HG03571 (cell line): ENCODE data around the gene FRAS1.
"Not testable (repeated sequence)": the region's sequence is repeated elsewhere in the genome, so short reads cannot be mapped to it uniquely, and the experiment has no call there.

Experiments
- ATAC-seq: cut with Tn5 transposase; IDR thresholded peaks from one replicate; pipeline ENCODE4 v1.9.1; 2021; ENCODE audit not compliant: unreplicated experiment

FRAS1 gene

DNA sequence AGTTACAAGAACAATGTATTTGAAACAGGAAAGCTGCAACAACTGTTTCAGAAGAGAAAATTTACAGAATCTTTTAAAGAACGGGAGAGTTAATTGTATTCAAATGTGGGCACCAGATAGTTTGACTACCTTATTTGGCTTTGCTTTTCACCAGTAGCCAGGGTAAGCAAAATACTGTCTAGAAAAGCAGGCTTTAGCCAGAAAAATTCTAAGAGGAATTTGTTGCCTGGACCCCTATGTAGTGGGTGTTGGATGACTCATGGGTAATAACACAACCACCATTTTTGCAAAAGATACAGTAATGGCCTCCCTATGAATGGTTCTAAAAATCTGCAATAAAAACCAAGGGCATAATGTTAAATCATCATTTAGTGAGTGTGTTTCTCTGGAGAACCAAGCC, 261.0 kb downstream of the FRAS1 start:
- no peak for ATAC-seq

DNA sequence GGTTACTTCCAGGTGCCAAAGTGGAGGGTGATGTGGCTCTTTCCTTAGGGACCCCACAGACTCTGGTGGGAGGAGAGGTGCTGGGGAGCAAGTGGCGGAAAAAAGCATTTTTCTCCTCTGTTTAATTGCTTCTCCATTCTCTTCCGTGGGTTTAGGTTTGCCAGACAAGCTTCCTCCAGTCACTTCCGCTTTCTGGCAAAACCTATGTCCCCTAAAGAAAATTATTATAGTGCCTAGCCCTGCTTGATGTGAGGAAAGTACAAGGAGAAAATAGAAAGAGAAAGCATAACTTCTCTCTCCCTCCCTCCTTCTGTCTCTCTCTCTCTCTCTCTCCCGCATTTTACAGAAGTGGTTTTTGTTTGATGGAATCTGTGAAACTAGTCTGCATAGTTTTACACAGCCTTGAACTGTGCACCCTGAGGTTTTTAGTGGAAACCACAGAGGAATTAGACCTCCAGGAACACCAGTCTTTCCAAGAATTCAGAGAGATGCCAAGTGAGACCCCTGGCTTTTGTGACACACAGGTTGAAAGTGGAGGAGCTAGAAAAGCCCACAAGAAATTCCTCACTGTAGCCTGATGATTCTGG, 263.3 kb downstream of the FRAS1 start:
- ATAC-seq, result no peak

DNA sequence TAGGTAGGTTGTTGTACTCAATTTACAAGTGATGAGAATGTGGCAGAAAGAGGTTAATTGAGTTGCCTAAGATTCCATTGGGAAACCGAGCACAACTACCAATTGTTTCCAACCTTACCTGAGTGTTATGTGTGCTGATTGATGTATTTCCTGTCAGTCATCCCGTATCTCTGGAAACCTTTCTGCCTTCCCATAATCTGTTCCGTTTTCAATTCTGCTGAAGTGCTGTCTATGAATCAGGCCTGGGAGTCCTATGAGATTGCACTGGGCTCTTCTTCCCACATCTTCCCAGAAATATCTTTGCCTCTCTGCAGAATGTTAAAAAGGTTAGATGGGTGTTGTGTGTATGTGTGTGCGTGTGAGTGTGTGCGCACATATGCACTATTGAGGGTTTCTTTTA, 264.9 kb downstream of the FRAS1 start:
- ATAC-seq, result no peak

DNA sequence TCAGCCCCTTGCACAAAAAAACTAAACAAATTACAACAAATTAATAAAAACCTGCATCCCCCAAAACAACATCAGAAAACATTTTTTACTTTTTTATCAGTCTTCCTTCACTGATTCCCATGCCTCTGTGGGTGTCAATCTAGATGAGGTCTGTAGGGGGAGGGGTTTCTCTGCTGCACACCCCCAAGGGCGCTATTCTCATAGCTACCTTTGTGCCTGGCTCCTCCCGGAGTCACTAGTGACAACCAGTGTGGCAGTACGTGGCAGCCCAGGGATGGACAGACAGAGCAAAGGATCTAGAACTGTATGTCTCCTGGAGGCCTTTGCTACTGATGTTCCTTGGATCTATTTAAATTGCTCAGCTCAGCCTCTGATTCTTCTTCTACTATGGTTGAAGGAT, 266.3 kb downstream of the FRAS1 start:
- ATAC-seq, result no peak

DNA sequence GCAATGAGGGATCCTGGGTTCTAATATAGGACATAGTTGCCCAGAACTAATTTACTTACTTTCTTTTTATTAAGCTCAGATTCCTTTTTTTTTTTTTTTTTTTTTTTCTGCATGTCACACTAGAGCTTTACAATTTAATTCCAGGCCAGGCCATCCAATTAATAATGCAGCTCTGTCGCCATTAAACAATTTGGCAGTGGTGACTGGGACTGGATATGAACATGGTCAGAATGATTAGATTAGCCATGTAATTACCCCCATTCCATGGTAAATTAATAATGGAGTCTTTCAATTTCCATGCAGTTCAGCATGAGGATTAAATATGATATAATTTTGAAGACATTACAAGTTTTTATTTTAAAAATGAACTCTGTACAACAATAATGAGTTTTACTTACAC, 267.5 kb downstream of the FRAS1 start:
- no peak for ATAC-seq

DNA sequence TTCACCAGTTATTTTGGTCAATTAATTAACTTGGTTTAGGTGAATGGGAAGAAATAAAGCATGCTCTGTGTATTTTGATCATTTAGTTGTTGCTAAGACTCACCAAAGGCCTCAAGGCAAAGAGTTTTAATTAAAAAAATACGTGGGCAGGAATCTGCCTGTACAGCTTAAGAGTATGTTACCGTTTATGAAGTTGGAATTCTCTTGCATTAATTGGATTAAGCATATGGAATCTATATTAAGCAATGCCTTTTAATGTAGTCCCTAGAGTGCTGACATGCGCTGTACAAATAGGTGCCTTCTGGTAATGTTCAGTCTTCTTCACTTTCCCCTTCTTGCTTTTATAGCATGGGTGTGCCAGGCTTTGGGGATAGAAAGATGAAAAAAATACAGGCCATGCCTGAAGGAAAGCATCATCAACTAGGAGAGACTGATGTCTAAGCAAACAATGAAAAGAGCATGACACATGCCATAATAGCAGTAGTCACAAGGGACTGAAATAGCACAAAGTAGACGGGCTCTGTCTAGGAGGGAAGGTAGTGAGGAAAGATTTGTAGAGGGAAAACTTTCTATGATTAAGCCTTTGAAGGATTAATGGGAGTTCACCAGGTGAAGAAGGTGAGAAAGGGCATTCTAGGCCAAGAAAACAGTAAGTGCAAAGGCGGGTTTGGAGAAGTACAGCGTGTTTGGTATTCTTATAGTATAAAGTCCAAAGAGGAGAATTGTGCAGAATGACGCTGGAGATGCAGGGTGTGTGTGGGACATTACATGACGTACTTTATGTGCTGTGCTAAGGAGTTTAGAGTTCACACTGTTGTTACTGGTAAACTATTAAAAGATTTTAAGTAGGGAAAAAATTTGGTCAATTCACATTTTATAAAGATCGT, 268.4 kb downstream of the FRAS1 start:
- no peak for ATAC-seq

DNA sequence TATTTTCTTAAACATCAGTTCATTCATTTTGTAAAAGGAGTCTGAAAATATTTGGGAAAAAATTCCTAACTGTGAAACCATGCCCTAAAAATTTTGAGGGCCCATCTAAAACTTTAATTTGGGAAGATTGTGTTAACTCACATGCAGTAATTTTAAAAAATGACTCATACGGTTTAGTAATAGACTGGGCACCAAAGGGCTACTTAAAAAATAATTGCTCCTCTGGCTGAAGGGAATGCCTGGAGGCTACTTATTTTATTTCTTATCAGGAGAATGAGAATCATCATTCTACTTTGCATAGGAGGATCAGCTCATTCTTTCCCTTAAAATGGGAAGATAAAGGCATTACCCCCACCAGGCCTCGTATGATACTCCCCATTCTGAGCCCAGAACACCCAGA, 271.5 kb downstream of the FRAS1 start:
- not testable (repeated sequence) for ATAC-seq

DNA sequence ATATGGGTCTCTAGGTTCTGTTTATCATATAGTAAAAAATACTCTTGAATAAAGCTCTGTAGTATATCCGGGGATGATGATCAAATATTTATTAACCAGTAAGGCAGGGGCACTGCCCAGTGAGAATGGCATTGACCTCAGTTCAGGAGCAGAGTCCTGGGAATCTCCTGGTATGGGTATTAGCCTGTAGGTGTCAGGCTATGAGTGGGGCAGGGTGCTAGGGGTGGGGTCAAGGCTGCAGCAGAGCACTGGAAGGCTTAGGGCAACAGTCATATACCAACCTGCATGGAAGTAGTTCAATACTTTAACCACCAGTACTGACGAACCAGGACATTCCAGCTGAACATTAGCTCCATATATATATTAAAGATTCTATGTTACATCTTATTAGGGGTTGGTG, 274.1 kb downstream of the FRAS1 start:
- ATAC-seq, result no peak

DNA sequence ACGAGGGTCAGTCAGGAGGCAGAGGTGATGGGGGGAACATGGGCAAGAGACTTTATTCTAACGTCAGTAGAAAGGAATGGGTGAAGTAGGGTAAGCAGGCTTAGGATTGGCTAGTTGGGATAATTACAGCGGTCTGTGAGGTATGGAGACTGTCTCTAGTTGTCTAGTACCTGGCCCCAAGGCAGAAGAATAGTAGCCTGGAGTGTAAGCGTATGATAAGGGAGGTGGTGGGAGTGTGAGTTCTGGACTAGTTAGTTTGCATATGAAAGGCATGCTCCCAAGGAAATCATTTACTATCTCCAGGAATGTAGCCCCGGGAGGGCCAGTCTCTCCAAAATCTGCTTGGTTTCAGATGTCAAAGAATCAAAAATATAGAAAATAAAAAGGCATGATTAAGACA, 274.8 kb downstream of the FRAS1 start:
- no peak for ATAC-seq

DNA sequence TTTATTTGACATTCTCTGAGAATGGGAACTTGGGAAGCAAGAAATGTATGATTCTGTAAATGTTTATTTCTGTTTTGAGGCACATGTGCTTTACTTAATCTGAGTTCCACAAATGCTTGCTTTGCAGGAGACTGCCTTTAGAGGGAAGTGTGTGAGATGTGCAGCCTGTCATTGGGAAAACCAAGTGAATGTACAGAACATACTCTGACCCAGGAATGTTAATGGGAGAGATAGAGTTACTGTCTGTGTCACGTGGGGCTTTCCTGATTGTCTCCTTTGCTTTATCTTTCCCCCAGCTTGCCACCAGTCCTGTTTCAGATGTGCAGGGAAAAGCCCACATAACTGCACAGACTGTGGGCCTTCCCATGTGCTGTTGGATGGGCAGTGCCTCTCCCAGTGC, 275.9 kb downstream of the FRAS1 start:
- no peak for ATAC-seq

DNA sequence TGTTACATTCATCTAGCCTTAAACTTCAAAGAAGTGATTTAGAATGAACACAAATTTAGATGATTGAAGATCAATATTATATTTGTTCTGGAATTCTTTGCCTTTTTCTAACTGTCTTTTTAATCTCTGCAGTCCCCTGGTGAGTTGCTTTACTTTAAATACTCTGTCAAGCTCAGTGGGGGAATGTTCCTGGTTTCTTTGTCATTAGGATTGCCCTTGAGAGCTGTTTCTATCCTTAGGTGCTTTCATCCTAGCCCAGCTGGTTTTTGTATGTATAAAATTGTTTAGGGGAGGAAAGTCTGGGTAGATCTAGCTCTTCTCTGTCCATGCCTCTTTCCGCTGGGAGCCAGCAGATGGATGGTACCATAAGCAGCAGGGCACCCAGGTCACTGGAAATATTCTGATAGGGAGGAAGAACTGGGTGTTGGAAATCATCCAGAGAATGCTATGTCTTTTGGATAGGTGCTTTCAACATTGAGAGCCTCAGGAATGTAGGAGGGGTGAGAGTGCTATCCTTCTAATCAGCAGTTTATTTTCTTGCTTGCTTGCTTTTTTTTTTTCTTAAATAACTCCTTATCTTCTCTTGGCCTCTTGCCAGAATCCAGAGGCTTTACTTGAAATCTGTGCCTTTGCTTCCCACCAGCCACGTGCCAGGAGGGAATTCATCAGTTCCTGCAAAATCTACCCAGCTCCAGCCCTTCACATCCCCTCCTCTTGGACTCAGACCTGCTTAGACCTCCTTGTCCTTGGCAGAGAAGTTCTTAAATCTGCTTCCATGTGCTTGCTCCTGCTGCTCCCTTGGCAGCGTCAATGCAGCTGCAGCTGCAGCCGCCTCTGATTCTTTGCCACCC, 279.2 kb downstream of the FRAS1 start:
- no peak for ATAC-seq

DNA sequence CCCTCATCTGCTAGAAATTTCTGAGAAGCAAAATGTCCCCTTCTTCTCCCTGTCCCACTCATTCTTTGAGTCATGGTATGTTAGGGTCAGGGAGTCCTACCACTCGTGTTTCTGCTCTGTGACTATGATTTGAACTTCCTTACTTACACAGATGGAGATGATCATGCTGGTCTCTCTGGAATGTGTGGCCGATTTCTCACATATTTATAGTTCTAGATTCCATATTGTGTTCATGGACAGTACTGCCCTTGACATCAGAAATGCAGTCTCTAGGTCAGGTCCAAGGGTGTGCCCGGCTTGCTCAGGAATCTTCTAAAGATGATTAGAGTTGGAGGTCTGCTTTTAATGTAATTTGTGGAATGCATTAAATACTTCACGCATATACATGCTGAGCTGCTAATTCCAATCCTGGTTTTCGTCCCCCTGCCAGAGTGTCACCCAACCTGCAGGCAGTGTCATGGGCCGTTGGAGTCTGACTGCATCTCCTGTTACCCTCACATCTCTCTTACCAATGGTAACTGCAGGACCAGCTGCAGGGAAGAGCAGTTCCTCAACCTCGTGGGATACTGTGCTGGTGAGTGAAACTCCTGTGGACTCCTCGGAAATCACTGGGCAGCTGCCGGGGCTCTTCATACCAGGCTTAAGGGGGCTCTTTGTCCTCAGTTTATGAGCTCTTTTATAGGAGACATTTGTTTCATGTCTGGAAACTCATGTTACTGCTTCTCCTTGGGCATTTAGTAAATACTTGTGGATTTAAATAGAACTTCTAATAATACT, 280.3 kb downstream of the FRAS1 start:
- no peak for ATAC-seq

DNA sequence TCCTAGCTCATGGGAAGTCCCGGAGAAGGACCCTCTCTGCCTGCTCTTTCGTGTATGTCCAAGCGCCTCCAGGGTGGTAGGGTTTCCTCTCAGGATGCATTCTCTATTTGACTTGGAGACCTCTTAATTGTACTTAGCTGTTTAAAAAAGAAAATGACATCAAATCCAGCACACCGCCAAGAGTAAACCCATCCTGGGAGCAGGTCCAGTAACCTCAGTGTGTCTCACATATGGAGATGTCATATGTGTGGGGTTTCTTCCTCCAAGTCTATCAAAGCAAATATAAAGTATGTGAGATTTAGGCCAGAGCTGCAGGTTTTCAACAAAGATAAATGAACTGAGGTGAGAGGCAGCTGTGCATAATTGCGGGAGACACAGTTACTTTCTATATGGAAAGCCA, 285.0 kb downstream of the FRAS1 start:
- ATAC-seq, result no peak

DNA sequence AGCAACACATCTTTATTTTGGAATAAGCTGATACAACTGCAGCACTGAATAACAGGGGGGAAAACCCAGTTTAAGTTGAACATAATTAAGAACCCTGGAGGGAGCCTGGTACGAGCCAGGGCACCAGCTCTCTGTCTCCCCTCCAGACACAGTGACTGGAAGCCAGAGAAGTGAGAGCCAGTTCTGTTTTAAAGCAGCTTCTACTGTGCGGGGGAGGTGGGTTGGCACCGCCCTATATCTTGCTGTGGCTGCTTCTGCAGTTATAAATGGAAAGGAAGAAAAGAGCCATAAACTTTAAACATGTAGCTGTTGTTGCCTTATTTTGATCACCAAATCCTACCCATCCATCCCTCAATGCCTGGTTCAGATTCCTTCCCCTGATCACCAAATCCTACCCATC, 286.6 kb downstream of the FRAS1 start:
- no peak for ATAC-seq

DNA sequence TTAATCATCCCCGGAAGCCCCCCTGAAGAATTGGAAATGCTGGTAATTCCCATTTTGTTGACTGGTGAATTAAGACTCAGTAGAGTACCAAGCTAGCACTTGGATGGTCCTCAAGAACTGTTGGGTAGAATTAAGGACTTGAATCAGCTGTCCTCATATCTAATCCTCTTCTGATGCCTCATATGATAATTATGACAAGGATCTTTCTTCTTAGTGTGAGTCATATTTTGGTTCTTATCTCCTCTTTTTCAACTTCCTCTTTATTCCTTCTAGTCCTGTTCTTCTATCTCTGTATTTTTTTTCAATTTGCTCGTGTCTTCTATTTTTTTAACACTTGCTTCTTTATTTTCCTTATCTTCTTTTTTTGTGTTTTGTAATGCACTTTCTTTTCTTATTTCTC, 288.1 kb downstream of the FRAS1 start:
- no peak for ATAC-seq

DNA sequence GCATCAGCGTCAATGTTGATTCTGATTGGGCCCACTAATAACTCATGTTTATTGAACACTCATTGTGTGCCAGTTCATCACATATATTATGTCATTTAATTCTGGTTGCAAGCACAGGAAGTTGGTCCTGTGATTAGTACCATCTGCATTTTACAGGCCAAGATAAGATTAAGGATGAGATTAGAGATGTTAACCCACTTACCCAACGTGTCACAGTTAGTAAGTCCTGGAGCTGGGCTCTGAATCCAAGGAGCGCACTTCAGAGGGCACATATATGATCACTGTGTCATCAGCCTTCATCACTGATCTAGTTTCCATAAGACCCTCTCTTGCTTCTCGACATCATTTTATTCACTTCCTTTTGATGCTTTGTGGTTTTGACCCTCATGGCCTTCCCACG, 289.1 kb downstream of the FRAS1 start:
- ATAC-seq, result no peak

DNA sequence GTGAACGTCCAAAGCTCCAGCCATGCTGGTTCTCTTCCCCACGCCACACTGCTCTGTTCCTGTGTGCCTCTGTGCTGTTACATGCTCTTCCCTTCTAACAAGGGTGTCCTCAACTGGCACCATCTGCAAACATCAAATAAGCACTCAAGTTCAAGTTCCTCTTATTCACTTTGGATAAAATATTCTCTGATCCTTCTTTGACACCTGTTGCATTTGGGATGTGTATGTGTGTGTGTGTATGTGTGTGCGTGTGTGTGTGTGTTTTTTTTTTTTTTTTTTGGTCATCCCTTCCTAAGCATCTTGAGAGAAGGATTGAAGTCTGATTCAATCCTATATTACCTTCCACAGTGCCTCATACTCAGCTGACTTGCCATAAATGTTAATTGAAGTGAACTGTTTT, 290.4 kb downstream of the FRAS1 start:
- no peak for ATAC-seq

DNA sequence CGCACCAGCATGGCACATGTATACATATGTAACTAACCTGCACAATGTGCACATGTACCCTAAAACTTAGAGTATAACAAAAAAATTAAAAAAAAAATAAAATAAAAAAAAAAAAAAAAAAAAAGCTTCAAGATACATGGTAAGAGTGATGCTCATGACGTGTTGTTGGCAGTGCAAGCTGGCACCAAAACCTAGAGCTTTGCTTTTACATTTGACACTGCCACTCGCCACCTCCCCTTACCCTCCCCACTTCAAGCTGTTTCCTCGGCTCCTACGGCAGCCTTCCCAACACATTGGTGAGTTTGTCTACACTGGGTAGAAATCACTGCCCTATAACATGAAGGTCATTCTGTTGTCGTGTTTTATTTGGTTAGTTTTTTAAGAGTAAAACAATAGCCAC, 296.8 kb downstream of the FRAS1 start:
- no peak for ATAC-seq

DNA sequence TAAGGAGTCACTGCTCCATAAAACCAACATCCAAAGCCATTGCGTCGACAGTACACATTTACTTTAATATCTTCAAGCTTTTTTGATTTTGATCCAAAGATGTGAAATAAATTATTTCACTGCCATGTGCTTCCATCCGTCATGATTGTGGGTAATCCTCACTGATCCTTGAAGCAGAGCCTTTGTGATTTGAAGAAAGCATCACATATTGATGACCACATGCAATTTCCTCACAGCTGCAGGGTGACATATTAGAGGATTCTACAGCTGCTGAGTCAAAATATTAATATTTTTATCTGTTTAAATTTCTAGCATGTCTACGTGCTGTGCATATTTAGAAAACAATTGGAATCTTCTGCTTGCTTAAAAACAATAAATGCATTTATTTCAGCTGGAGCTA, 297.7 kb downstream of the FRAS1 start:
- ATAC-seq, result no peak

DNA sequence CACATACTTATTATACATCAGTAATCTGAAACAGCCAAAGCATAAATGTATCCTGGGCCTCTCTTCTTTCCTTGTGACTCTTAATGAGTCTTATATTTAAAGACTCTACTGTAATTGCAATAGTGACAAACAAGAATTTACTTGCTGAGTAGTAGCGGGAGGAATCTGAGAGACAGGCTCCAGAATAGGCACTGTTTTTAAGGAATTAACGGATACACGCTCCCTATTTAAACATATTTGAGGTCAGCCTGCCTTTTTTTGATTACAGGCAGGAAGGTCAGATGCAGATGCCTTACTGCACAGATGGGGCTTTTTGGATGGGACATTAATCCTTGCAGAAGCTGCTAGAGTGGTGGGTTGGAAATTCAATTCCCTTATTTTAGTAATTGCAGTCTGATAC, 298.2 kb downstream of the FRAS1 start:
- ATAC-seq, result no peak

DNA sequence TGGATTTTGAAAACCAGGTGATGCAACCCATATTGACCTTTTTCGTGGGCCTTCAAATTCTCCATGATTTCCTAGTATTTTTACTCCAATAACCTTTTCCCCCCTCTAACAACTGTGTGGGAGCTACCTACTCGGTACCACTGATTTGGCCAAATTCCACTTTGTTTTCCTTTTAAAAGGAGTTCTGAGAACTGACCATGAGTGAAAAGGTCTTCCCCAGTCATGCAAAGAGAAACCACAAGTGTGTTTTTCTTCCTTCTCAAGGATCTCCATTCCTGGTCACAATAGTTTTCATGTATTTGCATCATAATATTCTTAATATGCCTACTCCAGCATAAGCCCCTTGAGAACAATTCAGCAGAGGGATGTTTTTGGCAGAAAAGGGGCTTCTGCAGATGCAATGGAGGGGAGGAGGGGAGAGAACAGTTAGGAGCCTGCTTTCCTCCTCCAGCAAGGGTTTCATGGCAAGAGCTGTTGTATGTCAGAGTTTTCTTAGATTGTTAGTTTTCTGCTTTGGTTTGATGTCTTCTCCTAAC, 299.2 kb downstream of the FRAS1 start:
- ATAC-seq, result no peak
